ENCODE data around the gene KCNE3.

The KCNE3 gene

DNA sequence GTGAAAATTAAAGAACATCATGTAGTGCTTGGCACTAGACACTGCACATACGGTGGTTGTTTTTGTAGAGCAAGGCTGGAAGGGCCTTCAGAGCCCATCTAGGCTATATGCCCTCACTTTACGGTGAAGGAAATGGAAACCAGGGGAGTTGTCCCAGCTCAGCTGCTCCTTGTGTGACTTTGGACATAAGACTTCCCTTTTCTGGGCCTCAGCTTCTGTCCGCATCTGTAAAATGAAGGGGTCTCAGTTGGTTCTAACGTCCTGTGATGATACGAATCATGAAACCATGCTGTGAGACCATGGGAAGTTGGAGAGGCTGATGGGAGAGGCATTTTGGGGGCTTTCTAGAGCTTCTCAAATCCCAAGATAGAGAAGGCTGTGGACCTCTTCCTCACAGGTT is 4.7 kb downstream of the KCNE3 start:
- Histone ChIP-seq H3K4me3 (ENCODE audit: low read length) (no peak overlapping the region), H3K9me3 (ENCODE audit: insufficient read depth, low read length) (no peaks in the 10 kb centered on the region), H3K4me2 (ENCODE audit: low read length) (no peak overlapping the region), H3K9ac (ENCODE audit: low read length) (no peak overlapping the region), H3K79me2 (ENCODE audit: low read length) (no peaks in the 10 kb centered on the region), H3K27ac (ENCODE audit: low read length) (no peak overlapping the region), H4K20me1 (ENCODE audit: insufficient read depth, low read length) (no peaks in the 10 kb centered on the region), H2AFZ (ENCODE audit: low read depth, low read length) (no peak overlapping the region), H3K4me1 (ENCODE audit: low read length) (no peaks in the 10 kb centered on the region), H3K36me3 (replicated peaks; ENCODE audit: low read depth, low read length) (no peaks in the 10 kb centered on the region), H3K27me3 (ENCODE audit: low read depth, low read length) (no peaks in the 10 kb centered on the region)
- TF ChIP-seq, protein P1, sequence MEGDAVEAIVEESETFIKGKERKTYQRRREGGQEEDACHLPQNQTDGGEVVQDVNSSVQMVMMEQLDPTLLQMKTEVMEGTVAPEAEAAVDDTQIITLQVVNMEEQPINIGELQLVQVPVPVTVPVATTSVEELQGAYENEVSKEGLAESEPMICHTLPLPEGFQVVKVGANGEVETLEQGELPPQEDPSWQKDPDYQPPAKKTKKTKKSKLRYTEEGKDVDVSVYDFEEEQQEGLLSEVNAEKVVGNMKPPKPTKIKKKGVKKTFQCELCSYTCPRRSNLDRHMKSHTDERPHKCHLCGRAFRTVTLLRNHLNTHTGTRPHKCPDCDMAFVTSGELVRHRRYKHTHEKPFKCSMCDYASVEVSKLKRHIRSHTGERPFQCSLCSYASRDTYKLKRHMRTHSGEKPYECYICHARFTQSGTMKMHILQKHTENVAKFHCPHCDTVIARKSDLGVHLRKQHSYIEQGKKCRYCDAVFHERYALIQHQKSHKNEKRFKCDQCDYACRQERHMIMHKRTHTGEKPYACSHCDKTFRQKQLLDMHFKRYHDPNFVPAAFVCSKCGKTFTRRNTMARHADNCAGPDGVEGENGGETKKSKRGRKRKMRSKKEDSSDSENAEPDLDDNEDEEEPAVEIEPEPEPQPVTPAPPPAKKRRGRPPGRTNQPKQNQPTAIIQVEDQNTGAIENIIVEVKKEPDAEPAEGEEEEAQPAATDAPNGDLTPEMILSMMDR (IDR thresholded peaks at IDR 0.05; ENCODE audit: low read depth, low read length) = no peak
- TF ChIP-seq EZH2phosphoT487 (IDR thresholded peaks at IDR 0.05; ENCODE audit: low read depth) = no peak

DNA sequence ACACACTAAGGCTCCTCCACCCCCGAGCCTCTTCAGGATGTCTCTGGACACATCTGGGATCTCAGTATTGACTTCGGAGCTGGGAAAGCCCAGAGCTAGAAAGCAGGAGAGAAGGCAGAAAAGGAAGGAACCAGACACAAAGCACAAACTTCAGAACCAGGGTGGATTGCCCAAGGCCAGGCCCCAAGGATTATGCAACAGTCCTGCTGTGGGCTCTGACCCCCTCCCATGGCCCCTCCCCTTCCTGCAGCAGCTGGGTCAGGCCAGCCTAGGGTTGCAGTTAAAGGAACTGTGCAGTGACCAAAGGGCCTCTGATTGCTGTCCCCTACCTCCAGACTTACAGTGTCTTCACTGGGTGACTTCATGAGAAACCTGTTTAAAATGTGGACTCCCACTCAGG is 5.3 kb downstream of the KCNE3 start:
- no peaks in the 10 kb centered on the region for H3K79me2 ChIP-seq (ENCODE audit: low read length)
- no peaks in the 10 kb centered on the region for H3K4me1 ChIP-seq (ENCODE audit: low read length)
- no peak overlapping the region for H3K9ac ChIP-seq (ENCODE audit: low read length)
- H4K20me1 ChIP-seq (ENCODE audit: insufficient read depth, low read length) = no peaks in the 10 kb centered on the region
- H3K27me3 ChIP-seq (ENCODE audit: low read depth, low read length) = no peaks in the 10 kb centered on the region
- no peak for TF ChIP-seq EZH2phosphoT487 (IDR thresholded peaks at IDR 0.05; ENCODE audit: low read depth)
- TF ChIP-seq, protein P1 (IDR thresholded peaks at IDR 0.05; ENCODE audit: low read depth, low read length) = no peak
- H3K4me3 ChIP-seq (ENCODE audit: low read length) = no peak overlapping the region
- no peak overlapping the region for H3K4me2 ChIP-seq (ENCODE audit: low read length)
- no peak overlapping the region for H2AFZ ChIP-seq (ENCODE audit: low read depth, low read length)
- H3K36me3 ChIP-seq (replicated peaks; ENCODE audit: low read depth, low read length) = no peaks in the 10 kb centered on the region
- no peaks in the 10 kb centered on the region for H3K9me3 ChIP-seq (ENCODE audit: insufficient read depth, low read length)
- no peak overlapping the region for H3K27ac ChIP-seq (ENCODE audit: low read length)

- Histone ChIP-seq H3K36me3 (replicated peaks; ENCODE audit: low read depth, low read length) (no peaks in the 10 kb centered on the region), H3K4me2 (ENCODE audit: low read length) (no peak overlapping the region), H2AFZ (ENCODE audit: low read depth, low read length) (no peak overlapping the region)
Measured at GRCh38 chr11:74460481-74461154, 6.7 kb downstream of the KCNE3 start.

GRCh38 chr11:74460065-74460464 is 7.3 kb downstream of the KCNE3 start:
- H3K27ac ChIP-seq (ENCODE audit: low read length) = no peak overlapping the region
- no peaks in the 10 kb centered on the region for H4K20me1 ChIP-seq (ENCODE audit: insufficient read depth, low read length)
- no peaks in the 10 kb centered on the region for H3K36me3 ChIP-seq (replicated peaks; ENCODE audit: low read depth, low read length)
- TF ChIP-seq, protein P1 (IDR thresholded peaks at IDR 0.05; ENCODE audit: low read depth, low read length) = no peak
- TF ChIP-seq EZH2phosphoT487 (IDR thresholded peaks at IDR 0.05; ENCODE audit: low read depth) = no peak
- H3K9ac ChIP-seq (ENCODE audit: low read length) = no peak overlapping the region
- no peaks in the 10 kb centered on the region for H3K27me3 ChIP-seq (ENCODE audit: low read depth, low read length)
- no peaks in the 10 kb centered on the region for H3K79me2 ChIP-seq (ENCODE audit: low read length)
- no peak overlapping the region for H2AFZ ChIP-seq (ENCODE audit: low read depth, low read length)
- H3K4me3 ChIP-seq (ENCODE audit: low read length) = no peak overlapping the region
- H3K4me2 ChIP-seq (ENCODE audit: low read length) = no peak overlapping the region
- no peaks in the 10 kb centered on the region for H3K9me3 ChIP-seq (ENCODE audit: insufficient read depth, low read length)
- no peaks in the 10 kb centered on the region for H3K4me1 ChIP-seq (ENCODE audit: low read length)

More at GRCh38 chr11:74460481-74461154, 6.7 kb downstream of the KCNE3 start:
- TF ChIP-seq, protein P1 (IDR thresholded peaks at IDR 0.05; ENCODE audit: low read depth, low read length) = no peak
- TF ChIP-seq EZH2phosphoT487 (IDR thresholded peaks at IDR 0.05; ENCODE audit: low read depth) = no peak
- H4K20me1 ChIP-seq (ENCODE audit: insufficient read depth, low read length) = no peaks in the 10 kb centered on the region
- H3K27ac ChIP-seq (ENCODE audit: low read length) = no peak overlapping the region
- H3K79me2 ChIP-seq (ENCODE audit: low read length) = no peaks in the 10 kb centered on the region
- H3K27me3 ChIP-seq (ENCODE audit: low read depth, low read length) = no peaks in the 10 kb centered on the region
- no peaks in the 10 kb centered on the region for H3K4me1 ChIP-seq (ENCODE audit: low read length)
- no peak overlapping the region for H3K9ac ChIP-seq (ENCODE audit: low read length)
- H3K4me3 ChIP-seq (ENCODE audit: low read length) = no peak overlapping the region
- H3K9me3 ChIP-seq (ENCODE audit: insufficient read depth, low read length) = no peaks in the 10 kb centered on the region
